ENCODE data around the gene COL16A1. TPM values are rescaled to one million over a fixed set of nuclear protein-coding genes. Genes with fewer than 3 reads are reported as not detected.

Gene COL16A1
- total and polyA plus RNA-seq, 4 donors: 0.43 to 3.8 (median 2.3) TPM

DNA sequence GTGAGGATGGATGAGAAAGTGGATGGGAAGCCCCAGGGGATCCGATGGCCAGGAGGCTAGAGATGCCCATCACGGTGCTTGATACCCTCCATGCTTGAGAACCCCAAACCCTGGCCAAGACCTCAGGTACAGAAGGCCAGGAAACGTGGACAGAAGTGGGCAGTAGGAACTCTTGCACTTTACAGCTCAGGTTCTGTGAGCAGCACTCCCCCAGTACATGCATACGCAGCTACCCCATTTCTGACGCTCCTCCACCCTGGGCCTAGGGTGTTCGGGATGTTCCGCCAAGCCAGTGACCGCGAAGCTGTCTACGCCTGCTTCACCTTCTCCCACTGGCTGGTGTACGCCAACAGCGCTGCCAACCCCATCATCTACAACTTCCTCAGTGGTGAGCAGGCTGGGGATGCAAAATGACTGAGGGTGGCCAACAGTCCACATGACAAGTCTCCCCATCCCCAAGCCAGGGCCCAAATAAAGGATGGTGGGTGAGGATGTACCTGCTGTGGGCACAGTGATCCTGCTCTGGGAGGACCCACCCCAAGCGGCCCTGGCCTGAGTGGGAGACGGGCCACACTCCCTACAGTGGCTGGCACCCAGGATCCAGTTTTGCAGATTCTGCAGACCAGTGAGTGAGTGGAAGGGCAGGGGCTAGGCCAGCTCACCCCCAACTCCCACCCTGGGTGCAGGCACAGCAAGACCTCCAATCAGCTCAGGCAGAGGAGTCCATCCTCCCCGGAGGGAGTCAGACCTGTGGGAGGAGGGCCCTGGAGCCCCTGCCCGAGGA lies 78.9 kb downstream of the COL16A1 start:
- TF ChIP-seq FOXA1 (IDR thresholded peaks at IDR 0.05) (no peak), TAF1 (conservative IDR thresholded peaks at IDR 0.05) (no peak), HNF4A (conservative IDR thresholded peaks at IDR 0.05) (no peak), YY1 (IDR thresholded peaks at IDR 0.05) (no peak), RXRA (IDR thresholded peaks at IDR 0.05) (no peak), JUND (IDR thresholded peaks at IDR 0.05) (no peak), GABPA (IDR thresholded peaks at IDR 0.05 in 1 of 2, conservative IDR thresholded peaks at IDR 0.05 in 1 of 2) (no peak), ATF3 (IDR thresholded peaks at IDR 0.05) (no peak), SP1 (IDR thresholded peaks at IDR 0.05) (no peak), RAD21 (IDR thresholded peaks at IDR 0.05) (no peak), ZBTB33 (IDR thresholded peaks at IDR 0.05) (no peak)
- TF ChIP-seq, protein P1, sequence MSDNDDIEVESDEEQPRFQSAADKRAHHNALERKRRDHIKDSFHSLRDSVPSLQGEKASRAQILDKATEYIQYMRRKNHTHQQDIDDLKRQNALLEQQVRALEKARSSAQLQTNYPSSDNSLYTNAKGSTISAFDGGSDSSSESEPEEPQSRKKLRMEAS (IDR thresholded peaks at IDR 0.05): no peak
- TF ChIP-seq, protein P2, sequence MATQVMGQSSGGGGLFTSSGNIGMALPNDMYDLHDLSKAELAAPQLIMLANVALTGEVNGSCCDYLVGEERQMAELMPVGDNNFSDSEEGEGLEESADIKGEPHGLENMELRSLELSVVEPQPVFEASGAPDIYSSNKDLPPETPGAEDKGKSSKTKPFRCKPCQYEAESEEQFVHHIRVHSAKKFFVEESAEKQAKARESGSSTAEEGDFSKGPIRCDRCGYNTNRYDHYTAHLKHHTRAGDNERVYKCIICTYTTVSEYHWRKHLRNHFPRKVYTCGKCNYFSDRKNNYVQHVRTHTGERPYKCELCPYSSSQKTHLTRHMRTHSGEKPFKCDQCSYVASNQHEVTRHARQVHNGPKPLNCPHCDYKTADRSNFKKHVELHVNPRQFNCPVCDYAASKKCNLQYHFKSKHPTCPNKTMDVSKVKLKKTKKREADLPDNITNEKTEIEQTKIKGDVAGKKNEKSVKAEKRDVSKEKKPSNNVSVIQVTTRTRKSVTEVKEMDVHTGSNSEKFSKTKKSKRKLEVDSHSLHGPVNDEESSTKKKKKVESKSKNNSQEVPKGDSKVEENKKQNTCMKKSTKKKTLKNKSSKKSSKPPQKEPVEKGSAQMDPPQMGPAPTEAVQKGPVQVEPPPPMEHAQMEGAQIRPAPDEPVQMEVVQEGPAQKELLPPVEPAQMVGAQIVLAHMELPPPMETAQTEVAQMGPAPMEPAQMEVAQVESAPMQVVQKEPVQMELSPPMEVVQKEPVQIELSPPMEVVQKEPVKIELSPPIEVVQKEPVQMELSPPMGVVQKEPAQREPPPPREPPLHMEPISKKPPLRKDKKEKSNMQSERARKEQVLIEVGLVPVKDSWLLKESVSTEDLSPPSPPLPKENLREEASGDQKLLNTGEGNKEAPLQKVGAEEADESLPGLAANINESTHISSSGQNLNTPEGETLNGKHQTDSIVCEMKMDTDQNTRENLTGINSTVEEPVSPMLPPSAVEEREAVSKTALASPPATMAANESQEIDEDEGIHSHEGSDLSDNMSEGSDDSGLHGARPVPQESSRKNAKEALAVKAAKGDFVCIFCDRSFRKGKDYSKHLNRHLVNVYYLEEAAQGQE (IDR thresholded peaks at IDR 0.05): no peak
- Histone ChIP-seq H3K27ac (ENCODE audit: low read depth in 1 of 2, low read length in 2 of 2) (no peak overlapping the region), H3K27me3 (ENCODE audit: control insufficient read depth in 4 of 4, insufficient read depth in 4 of 4, low read length in 3 of 4) (no peaks in the 10 kb centered on the region), H3K4me1 (ENCODE audit: control insufficient read depth in 4 of 4, insufficient read depth in 4 of 4, low read length in 3 of 4) (no peaks in the 10 kb centered on the region), H3K4me3 (ENCODE audit: low read depth in 1 of 3, low read length in 3 of 3) (no peak overlapping the region), H3K36me3 (ENCODE audit: control insufficient read depth in 4 of 4, insufficient read depth in 3 of 4, low read depth in 1 of 4, low read length in 3 of 4) (peaks cover 8 to 23% (median 13%) of the 10 kb centered on the region in 4 donors), H3K9ac (ENCODE audit: low read depth in 1 of 2, low read length in 2 of 2) (no peak overlapping the region), H3K9me3 (ENCODE audit: control insufficient read depth in 4 of 4, low read length in 3 of 4) (no peaks in the 10 kb centered on the region)
- DNase-seq (ENCODE audit: low spot score): no peak
- 93% methylated on average over 16 of the region's 16 CpGs for WGBS

- WGBS: 76% methylated on average over 5 of the region's 5 CpGs
- peaks cover 4 to 17% (median 10%) of the 10 kb centered on the region in 4 donors for H3K36me3 ChIP-seq (ENCODE audit: control insufficient read depth in 4 of 4, insufficient read depth in 3 of 4, low read depth in 1 of 4, low read length in 3 of 4)
- H3K27ac ChIP-seq (ENCODE audit: low read depth in 1 of 2, low read length in 2 of 2): no peak overlapping the region
- DNase-seq (ENCODE audit: low spot score): no peak
- H3K4me1 ChIP-seq (ENCODE audit: control insufficient read depth in 4 of 4, insufficient read depth in 4 of 4, low read length in 3 of 4): no peaks in the 10 kb centered on the region
- no peaks in the 10 kb centered on the region for H3K9me3 ChIP-seq (ENCODE audit: control insufficient read depth in 4 of 4, low read length in 3 of 4)
- H3K9ac ChIP-seq (ENCODE audit: low read depth in 1 of 2, low read length in 2 of 2): no peak overlapping the region
- no peak overlapping the region for H3K4me3 ChIP-seq (ENCODE audit: low read depth in 1 of 3, low read length in 3 of 3)
- no peaks in the 10 kb centered on the region for H3K27me3 ChIP-seq (ENCODE audit: control insufficient read depth in 4 of 4, insufficient read depth in 4 of 4, low read length in 3 of 4)
- no peak for TF ChIP-seq YY1 (IDR thresholded peaks at IDR 0.05)
- TF ChIP-seq GABPA (IDR thresholded peaks at IDR 0.05 in 1 of 2, conservative IDR thresholded peaks at IDR 0.05 in 1 of 2): no peak
- no peak for TF ChIP-seq HNF4A (conservative IDR thresholded peaks at IDR 0.05)
- TF ChIP-seq, protein P1 (IDR thresholded peaks at IDR 0.05): no peak
- no peak for TF ChIP-seq RAD21 (IDR thresholded peaks at IDR 0.05)
- no peak for TF ChIP-seq ATF3 (IDR thresholded peaks at IDR 0.05)
- TF ChIP-seq EGR1 (IDR thresholded peaks at IDR 0.05; ENCODE audit: low read depth in 2 of 2): no peak
- TF ChIP-seq, protein P3, sequence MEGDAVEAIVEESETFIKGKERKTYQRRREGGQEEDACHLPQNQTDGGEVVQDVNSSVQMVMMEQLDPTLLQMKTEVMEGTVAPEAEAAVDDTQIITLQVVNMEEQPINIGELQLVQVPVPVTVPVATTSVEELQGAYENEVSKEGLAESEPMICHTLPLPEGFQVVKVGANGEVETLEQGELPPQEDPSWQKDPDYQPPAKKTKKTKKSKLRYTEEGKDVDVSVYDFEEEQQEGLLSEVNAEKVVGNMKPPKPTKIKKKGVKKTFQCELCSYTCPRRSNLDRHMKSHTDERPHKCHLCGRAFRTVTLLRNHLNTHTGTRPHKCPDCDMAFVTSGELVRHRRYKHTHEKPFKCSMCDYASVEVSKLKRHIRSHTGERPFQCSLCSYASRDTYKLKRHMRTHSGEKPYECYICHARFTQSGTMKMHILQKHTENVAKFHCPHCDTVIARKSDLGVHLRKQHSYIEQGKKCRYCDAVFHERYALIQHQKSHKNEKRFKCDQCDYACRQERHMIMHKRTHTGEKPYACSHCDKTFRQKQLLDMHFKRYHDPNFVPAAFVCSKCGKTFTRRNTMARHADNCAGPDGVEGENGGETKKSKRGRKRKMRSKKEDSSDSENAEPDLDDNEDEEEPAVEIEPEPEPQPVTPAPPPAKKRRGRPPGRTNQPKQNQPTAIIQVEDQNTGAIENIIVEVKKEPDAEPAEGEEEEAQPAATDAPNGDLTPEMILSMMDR (IDR thresholded peaks at IDR 0.05; ENCODE audit: low read depth, low read length, missing input control): no peak
- no peak for TF ChIP-seq ZBTB33 (IDR thresholded peaks at IDR 0.05)
- no peak for TF ChIP-seq FOXA1 (IDR thresholded peaks at IDR 0.05)
- TF ChIP-seq SP1 (IDR thresholded peaks at IDR 0.05): no peak
- no peak for TF ChIP-seq JUND (IDR thresholded peaks at IDR 0.05)
- TF ChIP-seq FOXA2 (IDR thresholded peaks at IDR 0.05): no peak
Observed at GRCh38 chr1:31624309-31624708, 79.5 kb downstream of the COL16A1 start.

Data from liver (tissue), 9 donors.